Liver (tissue), 9 donors: ENCODE measurements around the gene IFITM10. TPM values are rescaled to one million over a fixed set of nuclear protein-coding genes. Genes with fewer than 3 reads are reported as not detected.

Experiments
- DNase-seq: peaks from one replicate; pipeline ENCODE4 v3.0.0-alpha.2; 2017; ENCODE audit warnings: low spot score
- H3K27ac ChIP-seq, 2 donors: one replicate each; pipeline ENCODE4 v1.7.0; 2013; ENCODE audit warnings: inconsistent platforms in 2 of 2, low read length in 2 of 2, control low read depth in 1 of 2, low read depth in 1 of 2, mild to moderate bottlenecking in 1 of 2
- H3K27me3 ChIP-seq, 4 donors: one replicate each; pipeline versions ENCODE4 v1.6.1 to v1.7.0; 2013; ENCODE audit warnings: low read length in 3 of 4, inconsistent platforms in 1 of 4, mild to moderate bottlenecking in 1 of 4, moderate library complexity in 1 of 4; ENCODE audit not compliant: control insufficient read depth in 4 of 4, insufficient read depth in 4 of 4
- H3K36me3 ChIP-seq, 4 donors: one replicate each; pipeline versions ENCODE4 v1.6.1 to v1.7.0; 2013; ENCODE audit warnings: low read length in 3 of 4, mild to moderate bottlenecking in 3 of 4, low read depth in 1 of 4, moderate library complexity in 1 of 4; ENCODE audit not compliant: control insufficient read depth in 4 of 4, insufficient read depth in 3 of 4
- H3K4me1 ChIP-seq, 4 donors: one replicate each; pipeline versions ENCODE4 v1.6.1 to v1.7.0; 2013; ENCODE audit warnings: low read length in 3 of 4, mild to moderate bottlenecking in 3 of 4, moderate library complexity in 1 of 4; ENCODE audit not compliant: control insufficient read depth in 4 of 4, insufficient read depth in 4 of 4
- H3K4me3 ChIP-seq, 3 donors: one replicate each; pipeline versions ENCODE4 v1.6.1 to v1.7.0; 2013; ENCODE audit warnings: low read length in 3 of 3, control low read depth in 1 of 3, low read depth in 1 of 3, mild to moderate bottlenecking in 1 of 3
- H3K9ac ChIP-seq, 2 donors: one replicate each; pipeline ENCODE4 v1.7.0; 2013; ENCODE audit warnings: low read length in 2 of 2, mild to moderate bottlenecking in 2 of 2, moderate library complexity in 2 of 2, control low read depth in 1 of 2, low read depth in 1 of 2
- H3K9me3 ChIP-seq, 4 donors: one replicate each; pipeline versions ENCODE4 v1.6.1 to v1.7.0; 2013; ENCODE audit warnings: low read length in 3 of 4; ENCODE audit not compliant: control insufficient read depth in 4 of 4
- ATF3 ChIP-seq: IDR thresholded peaks from 2 replicates; pipeline ENCODE4 v1.6.1; 2016; ENCODE audit warnings: antibody characterized with exemption
- CTCF ChIP-seq: fragments of 150-350 bp; IDR thresholded peaks from 2 replicates; pipeline ENCODE4 v1.5.1; 2017; ENCODE audit warnings: improper control_type of control experiment, low read depth, low read length; ENCODE audit not compliant: missing input control
- EGR1 ChIP-seq, 2 donors: IDR thresholded peaks; 2 replicates each; pipeline ENCODE4 v1.6.1; 2016 to 2018; ENCODE audit warnings: antibody characterized with exemption in 2 of 2, low read depth in 2 of 2
- GABPA ChIP-seq, 2 donors: IDR thresholded peaks in 1 of 2; conservative IDR thresholded peaks in 1 of 2; 2 replicates each; pipeline ENCODE4 v1.6.1; 2016; ENCODE audit warnings: antibody characterized with exemption in 2 of 2, mild to moderate bottlenecking in 1 of 2, moderate library complexity in 1 of 2
- HNF4A ChIP-seq, 2 donors: conservative IDR thresholded peaks; 2 replicates each; pipeline ENCODE4 v1.6.1; 2016; ENCODE audit warnings: antibody characterized with exemption in 2 of 2, mild to moderate bottlenecking in 2 of 2
- HNF4G ChIP-seq: IDR thresholded peaks from 2 replicates; pipeline ENCODE4 v1.6.1; 2016; ENCODE audit warnings: antibody characterized with exemption
- JUND ChIP-seq, 2 donors: IDR thresholded peaks; 2 replicates each; pipeline ENCODE4 v1.6.1; 2016; ENCODE audit warnings: antibody characterized with exemption in 2 of 2
- MAX ChIP-seq: IDR thresholded peaks from 2 replicates; pipeline ENCODE4 v1.6.1; 2016; ENCODE audit warnings: antibody characterized with exemption
- NR2F2 ChIP-seq: IDR thresholded peaks from 2 replicates; pipeline ENCODE4 v1.6.1; 2016; ENCODE audit warnings: antibody characterized with exemption
- REST ChIP-seq: IDR thresholded peaks from 2 replicates; pipeline ENCODE4 v1.6.1; 2016; ENCODE audit warnings: antibody characterized with exemption, mild to moderate bottlenecking
- SP1 ChIP-seq: IDR thresholded peaks from 2 replicates; pipeline ENCODE4 v1.6.1; 2018; ENCODE audit warnings: antibody characterized with exemption, mild to moderate bottlenecking
- TAF1 ChIP-seq: conservative IDR thresholded peaks from 2 replicates; pipeline ENCODE4 v1.6.1; 2016; ENCODE audit warnings: antibody characterized with exemption, mild to moderate bottlenecking
- YY1 ChIP-seq: IDR thresholded peaks from 2 replicates; pipeline ENCODE4 v1.6.1; 2016; ENCODE audit warnings: antibody characterized with exemption, mild to moderate bottlenecking
- WGBS: extraction: QIAGEN DNeasy Blood & Tissue Kit; methylation state at CpG from one replicate; pipeline ENCODE4 v1.1.7; 2013; 5-methylcytosine and 5-hydroxymethylcytosine counted together
- polyA plus RNA-seq, 2 donors: library from polyadenylated mRNA; stranded (reverse) in 1 of 2; unstranded in 1 of 2; fragments of 200-250 nt in 1 of 2; fragments of >200 nt in 1 of 2; fragmentation: Nextera tagmentation in 1 of 2; extraction: Ambion mirVana in 1 of 2; gene quantifications; one replicate each; pipeline versions ENCODE4 v1.2.1 to v1.2.3, GENCODE V29; 2013 to 2015
- total RNA-seq, 2 donors: library from RNA; depleted of rRNA; stranded (reverse); fragments of >200 nt; gene quantifications; one replicate each; pipeline ENCODE4 v1.2.3, GENCODE V29; 2014
- donor health status: healthy.
- donor health status: healthy.
- donor health status: healthy.
- donor health status: healthy.
- donor health status: healthy.

Gene IFITM10
- total and polyA plus RNA-seq, 4 donors, result 0.14 to 8.5 (median 1.8) TPM

- no peak for DNase-seq
- Histone ChIP-seq H3K4me1 (peaks cover 19 to 39% (median 29%) of the 10 kb centered on the region in 4 donors), H3K36me3 (no peaks in the 10 kb centered on the region), H3K9me3 (no peaks in the 10 kb centered on the region), H3K9ac (no peak overlapping the region), H3K4me3 (no peak overlapping the region), H3K27me3 (no peaks in the 10 kb centered on the region), H3K27ac (no peak overlapping the region)
- 94% methylated on average over 3 of the region's 3 CpGs for WGBS
- TF ChIP-seq ATF3 (no peak), CTCF (no peak), GABPA (IDR thresholded peaks at IDR 0.05 in 1 of 2, conservative IDR thresholded peaks at IDR 0.05 in 1 of 2) (no peak), HNF4G (no peak), SP1 (no peak), HNF4A (conservative IDR thresholded peaks at IDR 0.05) (no peak), EGR1 (IDR thresholded peaks at IDR 0.05; ENCODE audit: low read depth in 2 of 2) (no peak), YY1 (no peak), TAF1 (no peak), JUND (IDR thresholded peaks at IDR 0.05) (no peak)
These were observed 54.8 kb downstream of the IFITM10 start for GRCh38 chr11:1695548-1696108.

- 89% methylated on average over 15 of the region's 15 CpGs for WGBS
- Histone ChIP-seq H3K27ac (no peak overlapping the region), H3K4me3 (no peak overlapping the region), H3K4me1 (peaks cover 19 to 39% (median 30%) of the 10 kb centered on the region in 4 donors), H3K36me3 (no peaks in the 10 kb centered on the region), H3K9me3 (no peaks in the 10 kb centered on the region), H3K9ac (no peak overlapping the region), H3K27me3 (no peaks in the 10 kb centered on the region)
- TF ChIP-seq HNF4G (no peak), TAF1 (no peak), REST (no peak), NR2F2 (no peak), GABPA (IDR thresholded peaks at IDR 0.05 in 1 of 2, conservative IDR thresholded peaks at IDR 0.05 in 1 of 2) (no peak), HNF4A (conservative IDR thresholded peaks at IDR 0.05) (no peak), ATF3 (no peak), MAX (no peak)
- no peak for DNase-seq
These were observed 55.4 kb downstream of the IFITM10 start for GRCh38 chr11:1694846-1695547.
